HepG2 (cell line): ENCODE measurements around the gene PHLPP2. TPM values are rescaled to one million over a fixed set of nuclear protein-coding genes. Genes with fewer than 3 reads are reported as not detected.
"Not testable (repeated sequence)": the region's sequence is repeated elsewhere in the genome, so short reads cannot be mapped to it uniquely, and the experiment has no call there.

Experiments
- ARID5B ChIP-seq: IDR thresholded peaks from 2 replicates; pipeline ENCODE4 v1.4.0; 2020; ENCODE audit warnings: mild to moderate bottlenecking, missing genetic modification reagents
- CREB1 ChIP-seq, 2 experiments: fragments of 450-650 bp in 1 of 2; IDR thresholded peaks; 2 replicates each; pipeline ENCODE4 v1.6.1; 2016 to 2017; ENCODE audit warnings: control low read depth in 1 of 2, mild to moderate bottlenecking in 1 of 2, missing compliant biosample characterization in 1 of 2, missing genetic modification characterization in 1 of 2
- EHMT2 ChIP-seq: fragments of 200-600 bp; sonication (generic); IDR thresholded peaks from 2 replicates; pipeline ENCODE4 v1.7.0; 2017; ENCODE audit warnings: antibody characterized with exemption, low read depth, low read length, borderline replicate concordance
- EP300 ChIP-seq, 3 experiments: sonication (generic) in 1 of 3; formaldehyde crosslinking in 1 of 3; IDR thresholded peaks; 2 replicates each; pipeline versions ENCODE4 v1.5.1 to v1.6.1; 2011 to 2020; ENCODE audit warnings: low read depth in 2 of 3, low read length in 2 of 3, borderline replicate concordance in 1 of 3, improper control_type of control experiment in 1 of 3, mild to moderate bottlenecking in 1 of 3, missing genetic modification reagents in 1 of 3, moderate library complexity in 1 of 3
- FOXJ3 ChIP-seq: sonication (generic); formaldehyde crosslinking; IDR thresholded peaks from 2 replicates; pipeline ENCODE4 v1.4.0; 2020; ENCODE audit warnings: missing genetic modification reagents, mild to moderate bottlenecking, borderline replicate concordance
- FOXK1 ChIP-seq: sonication (generic); formaldehyde crosslinking; IDR thresholded peaks from 2 replicates; pipeline ENCODE4 v1.4.0; 2020; ENCODE audit warnings: low read depth, missing genetic modification reagents, borderline replicate concordance
- MAZ ChIP-seq, 2 experiments: sonication (generic) in 1 of 2; formaldehyde crosslinking in 1 of 2; IDR thresholded peaks; 2 replicates each; pipeline versions ENCODE4 v1.5.0 to v1.6.1; 2012 to 2020; ENCODE audit warnings: low read depth in 2 of 2, mild to moderate bottlenecking in 2 of 2, borderline replicate concordance in 1 of 2, improper control_type of control experiment in 1 of 2, low read length in 1 of 2, missing genetic modification reagents in 1 of 2, moderate library complexity in 1 of 2
- MIXL1 ChIP-seq: IDR thresholded peaks from 2 replicates; pipeline ENCODE4 v1.6.1; 2016
- NCOR1 ChIP-seq: fragments of 200-600 bp; sonication (generic); IDR thresholded peaks from 2 replicates; pipeline ENCODE4 v1.7.0; 2017; ENCODE audit warnings: antibody characterized with exemption, low read length, borderline replicate concordance
- SAP130 ChIP-seq: IDR thresholded peaks from 2 replicates; pipeline ENCODE4 v1.6.1; 2016; ENCODE audit warnings: low read depth
- TBX3 ChIP-seq: fragments of 450-650 bp; IDR thresholded peaks from 2 replicates; pipeline ENCODE4 v1.6.1; 2017; ENCODE audit warnings: antibody characterized with exemption, mild to moderate bottlenecking, inconsistent platforms, borderline replicate concordance
- THRA ChIP-seq: sonication (generic); formaldehyde crosslinking; IDR thresholded peaks from 2 replicates; pipeline ENCODE4 v1.4.0; 2020; ENCODE audit warnings: missing genetic modification reagents, borderline replicate concordance
- ZNF33A ChIP-seq: sonication (generic); formaldehyde crosslinking; IDR thresholded peaks from 2 replicates; pipeline ENCODE4 v1.5.1; 2020; ENCODE audit warnings: missing genetic modification reagents, mild to moderate bottlenecking, moderate library complexity, borderline replicate concordance
- polyA plus RNA-seq, 8 experiments: library from polyadenylated mRNA; depleted of rRNA in 3 of 8; stranded (reverse) in 7 of 8; unstranded in 1 of 8; fragments of >200 nt; fragmentation: Illumina TruSeq in 4 of 8; extraction: Trizol in 4 of 8; gene quantifications; 2 replicates each; pipeline versions ENCODE4 v1.2.1 to v1.2.3, GENCODE V29; 2011 to 2016; ENCODE audit warnings: low read depth in 4 of 8, missing spikeins in 1 of 8, mixed read lengths in 1 of 8; ENCODE audit not compliant: insufficient read depth in 1 of 8
- total RNA-seq, 5 experiments: library from RNA; depleted of rRNA; stranded (reverse); fragments of >200 nt; fragmentation: Illumina TruSeq; extraction: Trizol; gene quantifications; 2 replicates each; pipeline ENCODE4 v1.2.3, GENCODE V29; 2016; ENCODE audit warnings: low read depth in 1 of 5
- TF ChIP-seq, protein P1 (sequence below): sonication (generic); formaldehyde crosslinking; IDR thresholded peaks from 2 replicates; pipeline ENCODE4 v1.5.1; 2020; ENCODE audit warnings: mild to moderate bottlenecking, missing genetic modification reagents
- TF ChIP-seq, protein P2 (sequence below): sonication (generic); formaldehyde crosslinking; IDR thresholded peaks from 2 replicates; pipeline ENCODE4 v1.4.0; 2020; ENCODE audit warnings: missing genetic modification reagents

PHLPP2 gene
- total and polyA plus RNA-seq, 2 of the 13 experiments (the other 11 are each of a cell fraction or from before 2014, with no cell fraction given): 8.9 TPM

GRCh38 chr16:71595340-71595826 is 129.1 kb downstream of the PHLPP2 start (continued):
- TF ChIP-seq ZNF33A (CRISPR knock-in tag): peak; percentile 64; the same call in 1 of the 2 replicates
- TF ChIP-seq, protein P1, sequence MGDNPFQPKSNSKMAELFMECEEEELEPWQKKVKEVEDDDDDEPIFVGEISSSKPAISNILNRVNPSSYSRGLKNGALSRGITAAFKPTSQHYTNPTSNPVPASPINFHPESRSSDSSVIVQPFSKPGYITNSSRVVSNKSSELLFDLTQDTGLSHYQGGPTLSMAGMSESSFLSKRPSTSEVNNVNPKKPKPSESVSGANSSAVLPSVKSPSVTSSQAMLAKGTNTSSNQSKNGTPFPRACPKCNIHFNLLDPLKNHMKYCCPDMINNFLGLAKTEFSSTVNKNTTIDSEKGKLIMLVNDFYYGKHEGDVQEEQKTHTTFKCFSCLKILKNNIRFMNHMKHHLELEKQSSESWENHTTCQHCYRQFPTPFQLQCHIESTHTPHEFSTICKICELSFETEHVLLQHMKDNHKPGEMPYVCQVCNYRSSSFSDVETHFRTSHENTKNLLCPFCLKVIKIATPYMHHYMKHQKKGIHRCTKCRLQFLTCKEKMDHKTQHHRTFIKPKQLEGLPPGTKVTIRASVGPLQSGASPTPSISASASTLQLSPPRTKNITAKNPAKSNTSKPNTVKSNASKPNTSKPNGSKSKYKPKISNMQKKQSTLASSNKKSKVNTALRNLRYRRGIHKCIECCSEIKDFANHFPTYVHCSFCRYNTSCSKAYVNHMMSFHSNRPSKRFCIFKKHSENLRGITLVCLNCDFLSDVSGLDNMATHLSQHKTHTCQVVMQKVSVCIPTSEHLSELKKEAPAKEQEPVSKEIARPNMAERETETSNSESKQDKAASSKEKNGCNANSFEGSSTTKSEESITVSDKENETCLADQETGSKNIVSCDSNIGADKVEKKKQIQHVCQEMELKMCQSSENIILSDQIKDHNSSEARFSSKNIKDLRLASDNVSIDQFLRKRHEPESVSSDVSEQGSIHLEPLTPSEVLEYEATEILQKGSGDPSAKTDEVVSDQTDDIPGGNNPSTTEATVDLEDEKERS (CRISPR knock-in tag): peak; percentile 97
- TF ChIP-seq MIXL1 (CRISPR knock-in tag): peak; percentile 77
- peak; percentile 62; the same call in 1 of the 2 replicates for TF ChIP-seq CREB1 (IDR thresholded peaks at IDR 0.05)
- TF ChIP-seq CREB1 (CRISPR knock-in tag; IDR thresholded peaks at IDR 0.05); MAZ (IDR thresholded peaks at IDR 0.05; ENCODE audit: borderline replicate concordance, low read depth, low read length): not testable (repeated sequence)
- TF ChIP-seq, protein P2, sequence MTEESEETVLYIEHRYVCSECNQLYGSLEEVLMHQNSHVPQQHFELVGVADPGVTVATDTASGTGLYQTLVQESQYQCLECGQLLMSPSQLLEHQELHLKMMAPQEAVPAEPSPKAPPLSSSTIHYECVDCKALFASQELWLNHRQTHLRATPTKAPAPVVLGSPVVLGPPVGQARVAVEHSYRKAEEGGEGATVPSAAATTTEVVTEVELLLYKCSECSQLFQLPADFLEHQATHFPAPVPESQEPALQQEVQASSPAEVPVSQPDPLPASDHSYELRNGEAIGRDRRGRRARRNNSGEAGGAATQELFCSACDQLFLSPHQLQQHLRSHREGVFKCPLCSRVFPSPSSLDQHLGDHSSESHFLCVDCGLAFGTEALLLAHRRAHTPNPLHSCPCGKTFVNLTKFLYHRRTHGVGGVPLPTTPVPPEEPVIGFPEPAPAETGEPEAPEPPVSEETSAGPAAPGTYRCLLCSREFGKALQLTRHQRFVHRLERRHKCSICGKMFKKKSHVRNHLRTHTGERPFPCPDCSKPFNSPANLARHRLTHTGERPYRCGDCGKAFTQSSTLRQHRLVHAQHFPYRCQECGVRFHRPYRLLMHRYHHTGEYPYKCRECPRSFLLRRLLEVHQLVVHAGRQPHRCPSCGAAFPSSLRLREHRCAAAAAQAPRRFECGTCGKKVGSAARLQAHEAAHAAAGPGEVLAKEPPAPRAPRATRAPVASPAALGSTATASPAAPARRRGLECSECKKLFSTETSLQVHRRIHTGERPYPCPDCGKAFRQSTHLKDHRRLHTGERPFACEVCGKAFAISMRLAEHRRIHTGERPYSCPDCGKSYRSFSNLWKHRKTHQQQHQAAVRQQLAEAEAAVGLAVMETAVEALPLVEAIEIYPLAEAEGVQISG: 0 out of 2 replicates have a peak, but pooled peaks have one; percentile 27
- TF ChIP-seq FOXK1: peak; percentile 73
- TF ChIP-seq EP300 (IDR thresholded peaks at IDR 0.05; ENCODE audit: low read depth in 2 of 2, low read length in 2 of 2): peak in 1 of 2 experiments; percentile 65; a peak in 2 of 4 replicates
- peak; percentile 44; the same call in 1 of the 2 replicates for TF ChIP-seq EP300 (CRISPR knock-in tag; IDR thresholded peaks at IDR 0.05; ENCODE audit: borderline replicate concordance)
- TF ChIP-seq ARID5B (CRISPR knock-in tag): peak; percentile 89
- peak; percentile 91; the same call in 1 of the 2 replicates for TF ChIP-seq FOXJ3 (CRISPR knock-in tag)
- peak; percentile 33; the same call in 1 of the 2 replicates for TF ChIP-seq NCOR1
- peak; percentile 75; the same call in 1 of the 2 replicates for TF ChIP-seq EHMT2
- TF ChIP-seq TBX3: peak; percentile 71; the same call in 1 of the 2 replicates
- TF ChIP-seq THRA (CRISPR knock-in tag): 0 out of 2 replicates have a peak, but pooled peaks have one; percentile 23
- 0 out of 2 replicates have a peak, but pooled peaks have one; percentile 57 for TF ChIP-seq MAZ (CRISPR knock-in tag; IDR thresholded peaks at IDR 0.05; ENCODE audit: low read depth)
- peak; percentile 41; the same call in 1 of the 2 replicates for TF ChIP-seq SAP130 (CRISPR knock-in tag)
